ENCODE data around the gene MRPL44.

Gene MRPL44

GRCh38 chr2:223957092-223957851, at the start of gene MRPL44:
MRPL44 (plus strand) TSS chr2:223957463; CDS start chr2:223957473, 10 bp downstream.
- peak; percentile 77 for DNase-seq

DNA sequence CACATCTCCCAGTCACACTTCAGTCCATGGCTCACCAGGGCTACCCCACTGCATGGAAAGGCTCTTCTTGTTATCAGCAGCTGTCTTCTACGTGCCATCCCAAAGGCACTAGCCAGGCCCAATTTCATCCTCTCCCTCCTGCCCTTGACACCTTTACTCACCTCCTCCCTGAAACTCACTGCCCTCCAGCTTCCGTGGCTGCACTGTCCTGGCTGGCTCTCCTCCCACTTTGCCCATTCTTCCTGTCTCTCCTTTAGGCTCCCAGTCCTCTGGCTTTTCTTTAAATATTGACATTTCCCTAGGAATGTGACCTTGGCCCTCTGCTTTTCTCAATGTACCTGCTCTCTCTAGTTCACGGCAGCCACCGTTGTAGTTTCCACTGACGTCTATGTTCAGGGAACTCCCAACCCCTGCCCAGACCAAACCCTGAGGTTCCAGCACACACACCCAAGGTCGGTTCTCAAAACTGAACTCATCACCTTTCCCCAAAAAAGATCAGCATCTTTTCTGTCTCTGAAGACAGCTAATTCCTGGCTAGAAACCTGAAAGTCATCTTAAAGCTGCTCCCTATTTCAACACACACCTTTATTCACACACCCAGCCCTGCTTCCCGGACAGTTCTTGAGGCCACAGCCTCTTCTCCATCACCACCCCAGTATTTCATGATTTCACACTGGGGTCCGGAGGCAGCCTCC, 48.8 kb upstream of the MRPL44 start:
- DNase-seq, result no peak

- DNase-seq, result no peak
Observed at GRCh38 chr2:223909001-223909741, 48.1 kb upstream of the MRPL44 start.

DNA sequence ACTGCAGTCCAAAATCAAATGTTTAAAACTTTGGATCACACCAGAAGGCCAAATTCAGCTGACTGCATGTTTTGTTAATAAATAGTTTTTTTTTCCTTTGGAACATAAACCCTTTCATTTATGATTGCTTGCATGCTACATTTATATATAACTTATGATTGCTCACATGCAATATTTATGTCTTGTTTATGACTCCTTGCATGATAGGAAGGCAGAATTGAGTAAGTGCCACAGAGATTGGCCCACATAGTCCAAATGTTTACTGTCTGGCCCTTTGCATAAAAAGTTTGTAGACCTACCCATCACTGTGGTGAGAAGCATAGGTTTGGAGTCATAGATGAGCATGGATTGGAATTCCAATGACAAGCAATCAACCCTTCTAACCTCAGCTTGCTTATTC, 42.9 kb upstream of the MRPL44 start:
- no peak for DNase-seq

DNA sequence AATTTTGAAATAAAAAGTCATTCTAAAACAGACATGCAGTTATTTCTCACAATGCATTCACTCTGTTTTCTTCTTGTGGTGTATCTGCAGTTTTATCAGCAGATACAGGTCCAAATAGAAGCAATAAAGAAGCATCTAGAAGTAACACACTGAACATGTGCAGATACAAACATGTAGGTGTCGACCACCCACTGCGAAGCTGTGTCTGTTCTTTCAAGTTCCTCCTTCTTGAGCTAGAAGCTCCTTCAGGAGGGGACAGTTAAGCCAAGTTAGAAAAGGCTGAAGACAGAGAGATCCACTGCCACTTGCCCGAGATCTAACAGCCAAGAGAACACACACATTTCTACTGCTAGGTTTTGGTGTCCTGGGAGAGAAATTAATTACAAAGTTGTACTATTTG, 42.2 kb upstream of the MRPL44 start:
- DNase-seq, result no peak

DNA sequence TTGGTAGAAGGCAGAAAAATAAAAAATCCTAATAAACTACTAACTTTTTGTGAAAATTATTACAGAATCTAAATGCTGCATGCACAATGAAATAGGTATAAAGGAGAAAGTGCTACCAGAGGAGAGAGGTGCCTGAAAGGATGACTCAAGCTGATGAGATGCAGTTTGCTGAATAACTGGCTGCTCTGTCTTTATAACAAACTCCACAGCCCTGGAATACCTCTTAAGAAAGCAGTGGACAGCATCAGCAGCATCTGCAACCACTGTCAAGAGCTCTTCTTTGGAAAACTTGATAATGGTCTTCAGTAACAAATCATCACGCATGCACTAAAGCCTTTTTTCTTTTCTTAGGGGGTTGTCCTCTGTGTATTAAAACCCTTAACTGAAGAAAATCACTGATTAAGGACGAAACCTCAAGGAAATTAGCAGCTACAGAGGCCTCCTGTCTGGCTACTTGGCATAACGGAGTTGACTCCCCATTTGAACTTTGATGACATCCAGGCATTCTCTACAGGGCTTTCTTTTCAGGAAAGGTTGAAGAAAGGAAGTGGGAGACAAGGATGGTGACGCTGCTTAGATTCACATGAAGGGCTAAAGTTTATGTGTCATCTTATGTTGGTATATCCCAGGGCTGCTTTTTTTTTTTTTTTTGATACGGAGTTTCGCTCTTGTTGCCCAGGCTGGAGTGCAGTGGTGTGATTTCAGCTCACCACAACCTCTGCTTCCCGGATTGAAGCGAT, 40.9 kb upstream of the MRPL44 start:
- no peak for DNase-seq

- no peak for DNase-seq
Observed at GRCh38 chr2:223918671-223919134, 38.6 kb upstream of the MRPL44 start.

GRCh38 chr2:223920109-223920508, 37.2 kb upstream of the MRPL44 start:
- DNase-seq, result no peak

- DNase-seq, result no peak
Observed at GRCh38 chr2:223921204-223921603, 36.1 kb upstream of the MRPL44 start.

- no peak for DNase-seq
Observed at GRCh38 chr2:223922308-223922707, 35.0 kb upstream of the MRPL44 start.

GRCh38 chr2:223923976-223924375, 33.3 kb upstream of the MRPL44 start:
- DNase-seq, result no peak

DNA sequence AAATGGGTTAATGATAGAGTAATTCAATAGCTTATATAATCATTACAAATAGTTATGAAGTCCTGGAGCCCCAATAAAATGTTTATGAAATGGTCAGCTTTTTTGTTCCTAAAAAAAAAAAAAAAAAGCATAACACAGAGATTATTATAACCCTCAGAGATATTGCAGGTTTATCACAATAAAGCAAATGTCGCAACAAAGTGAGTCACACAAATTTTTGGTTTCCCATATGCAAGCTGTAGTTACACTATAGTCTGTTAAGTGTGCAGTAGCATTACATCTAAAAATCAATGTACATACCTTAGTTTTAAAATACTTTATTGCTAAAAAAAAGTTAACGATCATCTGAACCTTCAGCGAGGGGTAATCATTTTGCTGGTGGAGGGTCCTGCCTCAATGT, 32.2 kb upstream of the MRPL44 start:
- DNase-seq, result no peak

DNA sequence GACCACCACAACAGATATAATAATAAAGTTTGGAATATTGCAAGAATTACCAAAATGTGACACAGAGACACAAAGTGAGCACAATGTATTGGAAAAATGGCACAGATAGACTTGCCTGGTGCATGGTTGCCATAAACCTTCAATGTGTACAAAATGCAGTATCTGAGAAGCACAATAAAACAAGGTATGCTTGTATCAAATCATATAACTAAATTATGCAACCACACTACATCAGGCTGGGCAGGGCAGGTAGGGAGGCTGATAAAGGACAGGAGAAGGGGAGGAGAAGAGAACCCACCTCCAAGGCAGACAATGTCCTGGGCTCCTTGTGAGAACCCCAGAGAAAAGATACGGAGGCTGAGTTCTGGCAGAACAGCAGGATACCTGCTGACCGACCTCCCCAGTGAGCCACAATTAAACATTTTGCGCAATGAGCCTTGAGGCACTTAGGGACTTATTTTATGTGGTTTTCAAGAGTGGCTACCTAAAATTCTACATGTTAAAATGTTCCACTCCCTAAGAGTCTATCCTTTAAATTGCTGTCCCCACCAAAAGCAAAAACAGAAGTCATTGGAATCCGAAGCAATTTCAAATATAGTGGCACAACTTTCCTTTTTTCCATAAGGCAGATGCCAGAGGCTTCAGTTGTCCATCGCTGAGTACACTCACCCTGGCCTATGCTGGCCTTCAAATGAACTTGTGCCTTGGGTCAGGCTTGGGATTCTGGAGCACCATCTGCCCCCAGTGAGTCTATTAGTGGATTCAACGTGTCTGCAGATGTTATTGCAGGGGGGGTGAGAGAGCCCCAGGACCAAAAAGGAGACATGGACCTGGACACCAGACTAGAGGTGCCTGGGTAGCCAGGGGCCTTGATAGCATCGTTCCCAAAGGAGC, 28.9 kb upstream of the MRPL44 start:
- DNase-seq, result no peak

DNA sequence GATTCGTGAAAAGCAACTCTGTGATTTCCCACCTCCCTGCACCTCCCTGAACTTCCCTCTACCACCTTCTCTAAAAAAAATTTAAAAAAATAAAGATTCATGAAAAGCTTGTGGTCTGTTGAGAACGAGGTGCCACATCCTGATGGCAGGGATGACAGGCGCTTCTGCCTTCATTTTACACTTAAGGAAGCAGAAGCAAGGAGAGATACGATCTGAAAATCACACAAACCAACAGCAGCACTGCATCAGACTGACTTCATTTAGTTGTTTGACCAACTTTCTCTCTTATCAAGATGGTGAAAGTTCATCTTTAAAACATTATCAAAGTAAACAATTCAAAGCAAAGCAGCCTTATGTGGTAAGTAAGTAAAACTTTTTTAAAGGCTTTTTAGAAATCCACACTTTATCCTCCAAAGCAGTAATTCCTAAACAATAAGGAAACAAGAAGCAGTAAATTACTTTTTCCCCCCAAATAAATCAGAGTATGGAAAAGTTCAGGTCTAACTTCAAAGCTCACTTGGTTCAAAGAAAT, 27.6 kb upstream of the MRPL44 start:
- DNase-seq, result no peak

DNA sequence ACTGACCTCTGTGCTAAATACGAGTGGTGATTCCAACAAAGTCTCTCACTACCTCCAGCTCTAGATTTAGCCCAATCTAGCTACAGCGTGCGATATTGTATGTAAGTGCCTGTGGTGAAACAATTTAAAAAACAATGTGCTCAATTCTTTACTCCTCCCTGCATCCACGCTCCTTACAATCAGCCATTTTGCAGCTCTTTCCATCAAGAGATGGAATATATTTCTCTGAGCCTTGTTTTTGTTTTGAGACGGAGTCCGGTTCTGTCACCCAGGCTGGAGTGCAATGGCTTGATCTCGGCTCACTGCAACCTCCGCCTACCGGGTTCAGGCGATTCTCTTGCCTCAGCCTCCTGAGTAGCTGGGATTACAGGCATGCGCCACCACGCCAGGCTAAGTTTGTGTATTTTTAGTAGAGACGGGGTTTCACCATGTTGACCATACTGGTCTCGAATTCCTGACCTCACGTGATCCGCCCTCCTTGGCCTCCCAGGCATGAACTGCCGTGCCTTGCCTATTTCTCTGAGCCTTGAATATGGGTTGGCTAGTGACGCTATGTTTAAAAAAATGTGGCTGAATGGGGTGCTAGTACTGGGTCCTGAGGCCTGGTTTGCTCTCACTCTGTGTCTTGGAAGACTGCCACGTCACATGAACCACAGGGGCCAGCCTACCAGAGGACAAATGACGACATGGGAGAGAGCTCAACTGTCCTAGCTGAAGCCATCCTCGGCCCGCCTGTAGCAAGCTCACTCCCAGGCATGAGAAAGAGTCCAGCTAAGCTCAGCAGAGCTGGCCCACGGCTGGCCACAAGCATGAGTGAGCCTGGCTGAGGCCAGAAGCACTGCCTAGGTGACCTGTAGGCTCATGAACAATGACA, 26.9 kb upstream of the MRPL44 start:
- no peak for DNase-seq

- peak; percentile 63 for DNase-seq
Observed at GRCh38 chr2:223932816-223933800, 24.2 kb upstream of the MRPL44 start.

GRCh38 chr2:223934870-223935269, 22.4 kb upstream of the MRPL44 start:
- DNase-seq, result no peak

GRCh38 chr2:223935459-223936125, 21.7 kb upstream of the MRPL44 start:
- no peak for DNase-seq

DNA sequence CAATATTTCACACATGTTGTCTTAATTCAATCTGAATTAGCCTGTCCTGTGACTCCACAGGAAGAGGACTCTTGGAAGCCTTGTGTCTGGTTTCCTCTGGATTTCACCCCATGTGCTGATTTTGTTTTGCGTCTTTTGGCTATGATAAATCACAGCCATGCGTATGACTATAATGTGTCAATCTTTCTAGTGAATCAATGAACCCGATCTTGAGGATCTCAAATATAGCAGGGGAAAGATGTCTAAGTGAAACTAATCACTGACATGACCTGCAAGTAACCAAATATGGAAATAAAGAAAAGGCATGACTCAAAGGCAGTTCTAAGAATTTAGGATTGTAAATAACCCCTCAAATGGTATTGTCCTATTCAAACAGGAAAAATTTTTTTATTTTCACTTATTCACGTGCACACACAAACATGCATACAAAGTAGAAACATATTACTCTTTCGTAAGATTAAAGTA, 20.4 kb upstream of the MRPL44 start:
- no peak for DNase-seq

All from NCI-H446 treated with DMSO at 0.1 percent for 48 hours (cell line).